22Rv1 (cell line): Measurements from ENCODE around the gene NR2F6.

Experiments
- CTCF ChIP-seq: fragments of 450-650 bp; IDR thresholded peaks from 2 replicates; pipeline ENCODE4 v1.5.1; 2017; ENCODE audit warnings: mild to moderate bottlenecking
- ZFX ChIP-seq: fragments of 450-650 bp; IDR thresholded peaks from 2 replicates; pipeline ENCODE4 v1.6.1; 2017; ENCODE audit warnings: antibody characterized with exemption, borderline replicate concordance

GRCh38 chr19:17227798-17228367 is 17.8 kb downstream of the NR2F6 start:
- TF ChIP-seq CTCF (no peak), ZFX (no peak)
